Left ventricle myocardium inferior (tissue), 1 donor: ENCODE measurements around the gene BCAP29. TPM values are rescaled to one million over a fixed set of nuclear protein-coding genes. Genes with fewer than 3 reads are reported as not detected.

Experiments used
- DNase-seq: peaks from one replicate; pipeline ENCODE4 v3.0.0-alpha.2; 2020
- H3K27ac ChIP-seq: fragments of 200-600 bp; replicated peaks from 2 replicates; pipeline ENCODE4 v1.8.0; 2021
- H3K27me3 ChIP-seq: fragments of 200-600 bp; 2 replicates; pipeline ENCODE4 v1.8.0; 2021; ENCODE audit warnings: low read depth
- H3K36me3 ChIP-seq: fragments of 200-600 bp; 2 replicates; pipeline ENCODE4 v1.8.0; 2021
- H3K4me1 ChIP-seq: fragments of 200-600 bp; 2 replicates; pipeline ENCODE4 v1.8.0; 2021
- H3K4me3 ChIP-seq: fragments of 200-600 bp; 2 replicates; pipeline ENCODE4 v1.8.0; 2021; ENCODE audit warnings: mild to moderate bottlenecking, moderate library complexity
- H3K9me3 ChIP-seq: fragments of 200-600 bp; replicated peaks from 2 replicates; pipeline ENCODE4 v1.8.0; 2021
- CTCF ChIP-seq: fragments of 200-600 bp; IDR thresholded peaks from 2 replicates; pipeline ENCODE4 v1.8.0; 2021; ENCODE audit warnings: antibody characterized with exemption, mild to moderate bottlenecking, borderline replicate concordance
- intact Hi-C: fragments of 100-400 bp; cut with micrococcal nuclease; formaldehyde crosslinking; loops from one replicate; pipeline ENCODE4 v1.11.0; 2022
- total RNA-seq: library from RNA; stranded (reverse); fragmentation: NEBNext Ultra II Directional; extraction: Animal tissue kit (Norgen Biotek cat#: 25700); gene quantifications from one replicate; pipeline ENCODE4 v1.2.1, GENCODE V29; 2021
- donor health status: DM: no; HTN: yes; CAD: no; lungs with severe emphysema.

Gene BCAP29
- total RNA-seq, 1 donor from 2014 or later, result 91.0 TPM

DNA sequence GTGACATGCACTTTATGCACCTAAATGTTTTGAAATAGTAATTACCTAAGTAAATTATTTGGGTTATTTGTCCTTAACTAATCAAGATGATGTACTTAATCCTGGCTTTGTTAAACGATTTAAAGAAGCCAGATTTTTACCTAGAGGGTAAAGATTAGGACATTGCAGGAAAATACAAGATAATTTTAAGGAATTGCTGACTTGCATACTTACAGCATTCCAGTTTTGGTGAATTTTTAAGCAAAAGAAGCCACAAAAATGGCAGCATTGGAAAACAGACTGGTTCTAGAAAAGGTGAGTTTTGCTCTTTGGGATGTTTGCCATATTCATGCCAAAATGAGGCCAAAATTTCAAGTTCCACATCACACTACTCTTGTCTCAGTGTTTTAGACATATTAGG is 33.4 kb downstream of the BCAP29 start:
- H3K36me3 ChIP-seq, result peaks cover 62% of the 10 kb centered on the region
- H3K9me3 ChIP-seq, result no peaks in the 10 kb centered on the region
- no peak for DNase-seq
- peak overlapping the region; percentile 6 for H3K27ac ChIP-seq
- intact Hi-C loops, result no loop called here
- peaks cover 38% of the 10 kb centered on the region for H3K4me1 ChIP-seq
- H3K4me3 ChIP-seq, result no peak overlapping the region
- H3K27me3 ChIP-seq, result no peaks in the 10 kb centered on the region
- TF ChIP-seq CTCF, result no peak

- intact Hi-C loops, result no loop called here
- peak overlapping the region; percentile 6 for H3K27ac ChIP-seq
- TF ChIP-seq CTCF, result no peak
Observed at GRCh38 chr7:107613948-107614347, 33.9 kb downstream of the BCAP29 start.

GRCh38 chr7:107614425-107614824 is 34.4 kb downstream of the BCAP29 start:
- Histone ChIP-seq H3K4me1 (peaks cover 29% of the 10 kb centered on the region), H3K36me3 (peaks cover 62% of the 10 kb centered on the region), H3K27ac (peak overlapping the region; percentile 6), H3K4me3 (no peak overlapping the region), H3K27me3 (no peaks in the 10 kb centered on the region), H3K9me3 (no peaks in the 10 kb centered on the region)
- no peak for DNase-seq
- no peak for TF ChIP-seq CTCF
- intact Hi-C loops, result no loop called here

More at GRCh38 chr7:107613948-107614347, 33.9 kb downstream of the BCAP29 start:
- peaks cover 33% of the 10 kb centered on the region for H3K4me1 ChIP-seq
- H3K27me3 ChIP-seq, result no peaks in the 10 kb centered on the region
- H3K4me3 ChIP-seq, result no peak overlapping the region
- H3K36me3 ChIP-seq, result peaks cover 62% of the 10 kb centered on the region
- DNase-seq, result no peak
- H3K9me3 ChIP-seq, result no peaks in the 10 kb centered on the region

DNA sequence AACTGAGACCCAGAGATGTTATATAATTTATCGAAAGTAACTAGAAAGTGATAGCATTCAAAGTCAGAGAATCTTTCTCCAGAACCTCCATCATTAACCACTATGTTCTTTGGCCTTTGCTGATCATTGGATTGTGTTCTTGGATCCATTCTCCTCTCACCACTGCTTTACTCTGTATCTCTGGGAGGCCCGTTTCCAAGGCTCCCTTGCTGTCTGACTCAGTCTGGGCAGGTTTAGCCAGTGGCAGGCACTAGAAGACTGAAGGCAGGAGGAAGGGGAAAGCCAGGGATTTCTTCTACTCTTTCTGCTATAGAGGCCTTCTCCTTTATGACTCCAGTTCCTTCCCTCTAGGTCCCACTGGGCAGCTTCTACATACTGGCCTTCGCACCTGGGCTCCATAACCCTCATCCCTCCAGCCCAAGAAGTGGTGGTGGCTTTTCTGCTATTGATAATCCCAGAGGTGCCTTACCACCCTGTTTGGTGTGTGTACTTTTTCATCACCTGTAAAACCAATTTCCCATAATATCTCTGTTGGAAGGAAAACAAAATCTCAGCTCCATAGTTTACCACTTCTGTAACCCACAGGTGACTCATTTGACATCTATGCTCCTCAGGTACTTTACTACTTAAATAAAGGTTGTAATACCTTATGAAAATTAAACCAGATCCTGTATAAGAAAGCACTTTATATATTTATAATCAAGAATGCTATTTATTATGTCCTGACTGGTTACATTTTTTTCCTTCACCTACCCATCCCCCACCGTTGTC is 36.0 kb downstream of the BCAP29 start:
- intact Hi-C loops, result no loop called here

GRCh38 chr7:107622429-107622828 is 42.4 kb downstream of the BCAP29 start:
- H3K36me3 ChIP-seq, result peaks cover 38% of the 10 kb centered on the region
- H3K27ac ChIP-seq, result peak overlapping the region; percentile 17

More for the DNA sequence above, 36.0 kb downstream of the BCAP29 start:
- H3K36me3 ChIP-seq, result peaks cover 68% of the 10 kb centered on the region
- H3K4me3 ChIP-seq, result no peak overlapping the region
- no peak overlapping the region for H3K27ac ChIP-seq
- no peaks in the 10 kb centered on the region for H3K27me3 ChIP-seq
- no peak for DNase-seq
- H3K9me3 ChIP-seq, result no peaks in the 10 kb centered on the region
- peaks cover 14% of the 10 kb centered on the region for H3K4me1 ChIP-seq
- TF ChIP-seq CTCF, result no peak

More at GRCh38 chr7:107622429-107622828, 42.4 kb downstream of the BCAP29 start:
- no peak for DNase-seq
- no peak overlapping the region for H3K4me3 ChIP-seq
- H3K9me3 ChIP-seq, result peaks cover 4% of the 10 kb centered on the region
- intact Hi-C loops, result no loop called here
- peaks cover 15% of the 10 kb centered on the region for H3K4me1 ChIP-seq
- H3K27me3 ChIP-seq, result no peaks in the 10 kb centered on the region
- no peak for TF ChIP-seq CTCF
